Measurements from ENCODE around the gene TUBA3E. TPM values are rescaled to one million over a fixed set of nuclear protein-coding genes. Genes with fewer than 3 reads are reported as not detected.
"Not testable (repeated sequence)": the region's sequence is repeated elsewhere in the genome, so short reads cannot be mapped to it uniquely, and the experiment has no call there.

TUBA3E gene
- total RNA-seq, 1 donor from 2014 or later, result not detected

DNA sequence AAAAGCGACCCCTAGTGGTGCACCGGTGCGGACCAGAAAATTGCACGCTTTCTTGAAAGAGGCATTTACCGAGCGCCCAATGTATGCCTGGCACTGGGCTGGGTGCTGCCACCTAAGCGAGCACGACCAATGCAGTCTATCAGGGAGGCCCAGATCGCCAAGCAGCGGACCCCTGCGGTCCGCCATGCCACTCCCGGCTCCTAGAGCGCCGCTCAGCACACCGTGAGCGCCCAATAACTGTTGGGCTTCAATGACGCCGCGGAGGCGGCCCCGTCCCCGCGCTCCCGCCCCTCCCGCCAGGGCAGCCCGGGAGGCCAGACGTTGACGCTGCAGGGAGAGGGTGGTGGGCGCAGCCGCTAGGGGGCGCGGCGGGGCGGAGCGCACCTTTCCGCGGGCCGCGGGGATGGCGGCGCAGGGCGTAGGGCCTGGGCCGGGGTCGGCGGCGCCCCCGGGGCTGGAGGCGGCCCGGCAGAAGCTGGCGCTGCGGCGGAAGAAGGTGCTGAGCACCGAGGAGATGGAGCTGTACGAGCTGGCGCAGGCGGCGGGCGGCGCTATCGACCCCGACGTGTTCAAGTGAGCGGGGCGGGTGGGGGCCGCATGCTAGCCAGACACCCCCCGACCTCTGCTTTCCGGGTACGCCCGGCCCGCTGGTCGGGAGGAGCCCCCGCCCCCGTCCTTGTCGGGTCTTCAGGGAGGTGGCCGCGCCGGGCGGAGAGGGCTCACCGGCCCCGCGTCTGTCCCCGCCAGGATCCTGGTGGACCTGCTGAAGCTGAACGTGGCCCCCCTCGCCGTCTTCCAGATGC, 16.2 kb downstream of the TUBA3E start, which contains the start of gene MZT2B:
Gene MZT2B, plus strand, starts transcription at position 383 of the 803 bp plus-strand sequence. Its CDS starts 21 bp downstream, at position 404.
- not testable (repeated sequence) for H3K9me3 Mint-ChIP-seq; H3K27me3 Mint-ChIP-seq (ENCODE audit: low read depth); H3K36me3 Mint-ChIP-seq (ENCODE audit: low read depth)
- peak within 1 kb of the TSS; percentile 95 for H3K27ac Mint-ChIP-seq (ENCODE audit: unreplicated experiment)
- TF ChIP-seq, protein P1, sequence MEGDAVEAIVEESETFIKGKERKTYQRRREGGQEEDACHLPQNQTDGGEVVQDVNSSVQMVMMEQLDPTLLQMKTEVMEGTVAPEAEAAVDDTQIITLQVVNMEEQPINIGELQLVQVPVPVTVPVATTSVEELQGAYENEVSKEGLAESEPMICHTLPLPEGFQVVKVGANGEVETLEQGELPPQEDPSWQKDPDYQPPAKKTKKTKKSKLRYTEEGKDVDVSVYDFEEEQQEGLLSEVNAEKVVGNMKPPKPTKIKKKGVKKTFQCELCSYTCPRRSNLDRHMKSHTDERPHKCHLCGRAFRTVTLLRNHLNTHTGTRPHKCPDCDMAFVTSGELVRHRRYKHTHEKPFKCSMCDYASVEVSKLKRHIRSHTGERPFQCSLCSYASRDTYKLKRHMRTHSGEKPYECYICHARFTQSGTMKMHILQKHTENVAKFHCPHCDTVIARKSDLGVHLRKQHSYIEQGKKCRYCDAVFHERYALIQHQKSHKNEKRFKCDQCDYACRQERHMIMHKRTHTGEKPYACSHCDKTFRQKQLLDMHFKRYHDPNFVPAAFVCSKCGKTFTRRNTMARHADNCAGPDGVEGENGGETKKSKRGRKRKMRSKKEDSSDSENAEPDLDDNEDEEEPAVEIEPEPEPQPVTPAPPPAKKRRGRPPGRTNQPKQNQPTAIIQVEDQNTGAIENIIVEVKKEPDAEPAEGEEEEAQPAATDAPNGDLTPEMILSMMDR (conservative IDR thresholded peaks at IDR 0.05), result peak; percentile 81
- H3K4me1 Mint-ChIP-seq, result peaks cover 19% of the 10 kb centered on the region
- DNase-seq (ENCODE audit: low read depth, low spot score), result peak; percentile 87
- peak within 1 kb of the TSS; percentile 94 for H3K4me3 Mint-ChIP-seq

DNA sequence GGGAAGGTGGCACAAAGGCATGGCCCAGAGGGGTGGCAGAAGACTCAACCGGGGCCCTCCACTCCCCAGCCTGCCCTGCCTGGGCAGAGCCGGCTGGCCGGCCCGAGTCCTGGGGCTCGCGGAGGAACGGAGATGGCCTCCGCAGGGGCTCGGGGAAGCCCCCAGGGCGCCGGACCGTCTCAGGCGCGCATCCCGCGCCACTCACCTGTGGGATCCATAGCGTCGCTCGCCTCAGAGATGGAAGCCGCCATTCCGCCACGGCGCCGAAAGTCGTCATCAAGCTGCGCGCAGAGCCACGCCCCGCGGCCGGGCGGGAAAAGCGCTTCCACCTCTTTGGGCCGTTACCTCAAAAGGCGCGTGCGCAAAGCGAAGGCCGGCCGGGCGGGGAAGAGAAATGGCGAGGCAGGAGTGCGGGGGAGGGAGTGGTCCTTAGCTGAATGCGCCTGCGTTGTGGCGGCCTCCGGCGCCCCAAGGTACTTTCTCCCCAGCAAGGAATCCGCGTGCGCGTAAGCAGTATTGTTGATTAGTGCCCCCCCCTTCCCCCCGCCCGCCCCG, 16.8 kb downstream of the TUBA3E start, which contains the start of gene SMPD4:
Gene SMPD4, minus strand, starts transcription at position 278 of the 555 bp plus-strand sequence. CDS start 5,010 bp downstream, outside the sequence.
- peak within 1 kb of the TSS; percentile 94 for H3K4me3 Mint-ChIP-seq
- H3K36me3 Mint-ChIP-seq (ENCODE audit: low read depth), result no peaks in the 10 kb centered on the region
- peaks cover 19% of the 10 kb centered on the region for H3K4me1 Mint-ChIP-seq
- TF ChIP-seq, protein P1 (conservative IDR thresholded peaks at IDR 0.05), result no peak
- no peaks in the 10 kb centered on the region for H3K9me3 Mint-ChIP-seq
- peak within 1 kb of the TSS; percentile 95 for H3K27ac Mint-ChIP-seq (ENCODE audit: unreplicated experiment)
- DNase-seq (ENCODE audit: low read depth, low spot score), result peak; percentile 97
- H3K27me3 Mint-ChIP-seq (ENCODE audit: low read depth), result no peaks in the 10 kb centered on the region

DNA sequence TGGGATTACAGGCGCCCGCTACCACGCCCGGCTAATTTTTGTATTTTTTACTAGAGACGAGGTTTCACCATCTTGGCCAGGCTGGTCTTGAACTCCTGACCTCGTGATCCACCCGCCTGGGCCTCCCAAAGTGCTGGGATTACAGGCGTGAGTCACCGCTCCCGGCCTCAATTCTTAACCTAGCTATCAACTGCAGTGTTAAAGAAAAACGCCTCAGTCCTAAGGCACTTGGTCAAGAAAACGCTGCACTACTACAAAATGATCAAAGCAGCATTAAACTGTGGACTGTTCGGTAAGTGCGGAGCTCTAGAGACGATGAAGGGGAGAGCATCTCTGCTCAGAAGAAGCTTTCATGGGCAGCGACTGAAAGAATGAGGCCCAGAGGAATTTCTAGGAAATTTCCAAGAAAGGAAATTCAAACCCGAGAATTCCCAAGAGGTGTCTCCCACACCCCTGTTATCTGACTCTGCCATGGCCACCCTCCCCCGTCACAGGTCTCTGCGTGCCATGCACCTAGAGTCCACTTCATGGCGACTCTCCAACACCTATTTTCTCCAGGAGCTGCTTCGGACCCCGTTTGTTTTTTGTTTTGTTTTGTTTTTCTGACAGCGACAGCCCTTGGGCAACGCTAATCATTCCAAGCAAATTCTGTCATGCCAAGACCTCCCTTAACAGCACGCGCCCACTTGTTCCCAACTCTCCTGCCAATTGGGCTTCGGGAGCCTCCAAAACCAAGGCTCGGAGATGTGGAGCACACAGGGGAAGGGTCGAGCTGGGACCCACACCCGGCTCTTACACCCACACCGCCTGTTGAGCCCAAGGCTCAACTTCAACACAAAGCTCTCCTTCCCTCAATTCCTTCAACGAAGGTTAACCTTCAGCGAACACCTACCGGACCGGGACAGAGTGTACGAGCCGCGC, 17.6 kb downstream of the TUBA3E start:
- Mint-ChIP-seq H3K4me3 (peak overlapping the region; percentile 94), H3K4me1 (peaks cover 19% of the 10 kb centered on the region), H3K27ac (ENCODE audit: unreplicated experiment) (peak overlapping the region; percentile 95)

DNA sequence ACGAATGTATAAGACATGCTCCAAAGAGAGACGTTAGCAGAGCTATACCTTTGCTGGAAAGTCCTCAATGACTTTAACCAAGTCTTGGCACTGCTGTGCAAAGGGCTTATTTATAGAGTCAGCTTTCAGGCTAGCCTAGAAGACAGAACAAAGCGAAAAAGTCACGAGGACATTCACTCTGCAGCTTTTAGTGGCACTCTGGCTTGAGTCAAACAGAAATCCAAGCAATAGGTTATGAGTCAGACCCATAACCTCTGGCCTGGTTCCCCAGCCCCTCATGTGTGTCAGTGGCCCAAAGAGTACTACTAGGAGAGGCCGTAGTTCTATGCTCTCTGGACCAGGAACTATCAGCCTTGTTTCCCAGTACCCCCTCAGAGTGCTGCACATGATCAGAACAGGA, 23.4 kb downstream of the TUBA3E start:
- not testable (repeated sequence) for H3K27ac Mint-ChIP-seq (ENCODE audit: unreplicated experiment); H3K9me3 Mint-ChIP-seq; DNase-seq (ENCODE audit: low read depth, low spot score); H3K4me1 Mint-ChIP-seq; H3K4me3 Mint-ChIP-seq; H3K27me3 Mint-ChIP-seq (ENCODE audit: low read depth); H3K36me3 Mint-ChIP-seq (ENCODE audit: low read depth)

More for the DNA sequence above, 17.6 kb downstream of the TUBA3E start:
- not testable (repeated sequence) for H3K9me3 Mint-ChIP-seq; DNase-seq (ENCODE audit: low read depth, low spot score); H3K36me3 Mint-ChIP-seq (ENCODE audit: low read depth); H3K27me3 Mint-ChIP-seq (ENCODE audit: low read depth)

DNA sequence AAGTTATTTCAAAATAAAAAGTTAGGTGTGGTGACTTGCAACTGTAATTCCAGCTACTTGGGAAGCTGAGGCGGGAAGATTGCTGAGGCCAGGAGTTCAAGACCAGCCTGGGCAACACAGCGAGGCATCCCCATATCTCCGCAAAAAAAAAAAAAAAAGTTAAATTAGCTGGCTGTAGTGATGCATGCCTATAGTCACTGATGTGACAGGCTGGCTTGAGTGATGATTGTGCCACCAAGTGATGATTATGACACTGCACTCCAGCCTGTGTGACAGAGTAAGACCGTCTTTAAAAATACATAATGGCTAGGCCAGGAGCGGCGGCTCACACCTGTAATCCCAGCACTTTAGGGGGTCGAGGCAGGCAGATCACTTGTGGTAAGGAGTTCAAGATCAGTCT, 28.3 kb downstream of the TUBA3E start:
- TF ChIP-seq, protein P1 (conservative IDR thresholded peaks at IDR 0.05), result no peak
- Mint-ChIP-seq H3K4me3 (no peak overlapping the region), H3K27me3 (ENCODE audit: low read depth) (no peaks in the 10 kb centered on the region), H3K9me3 (no peaks in the 10 kb centered on the region), H3K27ac (ENCODE audit: unreplicated experiment) (no peak overlapping the region), H3K4me1 (no peaks in the 10 kb centered on the region), H3K36me3 (ENCODE audit: low read depth) (peaks cover 14% of the 10 kb centered on the region)
- no peak for DNase-seq (ENCODE audit: low read depth, low spot score)

DNA sequence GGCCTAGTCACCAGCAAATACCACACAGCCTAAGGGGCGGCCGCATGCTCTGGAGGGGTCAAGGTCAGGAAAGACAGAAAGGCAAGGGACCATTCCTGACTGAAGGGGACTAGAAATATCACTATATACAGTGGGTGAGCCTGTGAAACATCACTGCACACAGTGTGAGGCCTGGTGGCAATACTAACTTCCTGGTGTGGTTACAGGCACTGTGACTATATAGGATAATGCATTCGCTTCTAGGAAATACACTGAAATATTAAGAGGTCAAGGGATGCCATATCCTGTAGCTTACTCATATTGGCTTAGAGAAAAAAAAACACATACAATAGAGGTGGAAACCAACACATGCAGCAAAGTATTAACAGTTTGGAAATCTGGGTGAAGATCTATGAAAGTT, 29.1 kb downstream of the TUBA3E start:
- not testable (repeated sequence) for H3K4me3 Mint-ChIP-seq; H3K4me1 Mint-ChIP-seq; H3K27me3 Mint-ChIP-seq (ENCODE audit: low read depth); H3K27ac Mint-ChIP-seq (ENCODE audit: unreplicated experiment); DNase-seq (ENCODE audit: low read depth, low spot score); H3K9me3 Mint-ChIP-seq
- peaks cover 18% of the 10 kb centered on the region for H3K36me3 Mint-ChIP-seq (ENCODE audit: low read depth)

DNA sequence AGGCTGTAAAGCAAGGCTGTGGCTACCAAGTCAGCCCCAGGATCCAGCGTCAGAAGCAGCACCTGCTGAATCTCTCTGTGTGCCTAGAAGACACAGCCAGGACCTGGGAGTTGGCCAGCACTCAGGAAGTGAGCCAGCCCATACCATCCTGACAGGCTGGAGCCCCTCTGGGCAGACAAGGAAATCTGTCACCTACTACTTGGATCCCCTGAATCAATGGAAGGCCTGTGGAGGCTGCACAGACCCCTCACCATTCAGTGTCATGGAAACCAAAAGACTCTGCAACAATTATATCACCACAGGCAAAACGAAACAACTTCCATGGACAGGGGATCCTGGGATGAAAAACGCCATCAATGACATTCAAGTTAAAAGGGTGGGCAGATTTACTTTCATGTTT, 31.6 kb downstream of the TUBA3E start:
- DNase-seq (ENCODE audit: low read depth, low spot score); H3K9me3 Mint-ChIP-seq: not testable (repeated sequence)
- peaks cover 20% of the 10 kb centered on the region for H3K36me3 Mint-ChIP-seq (ENCODE audit: low read depth)

More for the DNA sequence above, 31.6 kb downstream of the TUBA3E start:
- not testable (repeated sequence) for H3K27ac Mint-ChIP-seq (ENCODE audit: unreplicated experiment); H3K27me3 Mint-ChIP-seq (ENCODE audit: low read depth); H3K4me3 Mint-ChIP-seq; H3K4me1 Mint-ChIP-seq
